ENCODE data around the gene RAPH1.
"Not testable (repeated sequence)": the region's sequence is repeated elsewhere in the genome, so short reads cannot be mapped to it uniquely, and the experiment has no call there.

Gene RAPH1

GRCh38 chr2:203431391-203432185 is 103.5 kb downstream of the RAPH1 start:
- Histone ChIP-seq H3K4me3 (ENCODE audit: low read length) (no peak overlapping the region), H3K27ac (ENCODE audit: low read length) (no peak overlapping the region), H3K9ac (ENCODE audit: low read length) (no peak overlapping the region), H3K9me3 (replicated peaks; ENCODE audit: insufficient read depth, low read length) (no peaks in the 10 kb centered on the region), H4K20me1 (ENCODE audit: insufficient read depth, low read length) (no peaks in the 10 kb centered on the region), H3K9me2 (replicated peaks; ENCODE audit: insufficient read depth, low read length) (no peaks in the 10 kb centered on the region), H3K36me3 (replicated peaks; ENCODE audit: insufficient read depth, low read length) (no peaks in the 10 kb centered on the region), H3K4me1 (ENCODE audit: low read length) (peaks cover 11% of the 10 kb centered on the region), H3F3A (ENCODE audit: insufficient read depth, low read length) (no peaks in the 10 kb centered on the region), H2AFZ (ENCODE audit: low read length) (no peak overlapping the region), H3K4me2 (ENCODE audit: low read depth, low read length) (no peak overlapping the region), H3K27me3 (replicated peaks; ENCODE audit: insufficient read depth, low read length) (no peaks in the 10 kb centered on the region), H3K79me2 (ENCODE audit: low read length) (no peaks in the 10 kb centered on the region)
- no peak for TF ChIP-seq EZH2 (optimal IDR thresholded peaks at IDR 0.05; ENCODE audit: low read depth, low read length)
- TF ChIP-seq EZH2phosphoT487 (IDR thresholded peaks at IDR 0.05; ENCODE audit: low read length) = no peak
- no peak for TF ChIP-seq CTCF (IDR thresholded peaks at IDR 0.05; ENCODE audit: low read length)
- no peak for DNase-seq

GRCh38 chr2:203429643-203430042 is 105.5 kb downstream of the RAPH1 start:
- H3K36me3 ChIP-seq (replicated peaks; ENCODE audit: insufficient read depth, low read length) = not testable (repeated sequence)

GRCh38 chr2:203427061-203427460 is 108.0 kb downstream of the RAPH1 start:
- peaks cover under 1% of the 10 kb centered on the region for H3K4me1 ChIP-seq (ENCODE audit: low read length)
- DNase-seq = no peak
- no peak overlapping the region for H2AFZ ChIP-seq (ENCODE audit: low read length)
- H3K9ac ChIP-seq (ENCODE audit: low read length) = no peak overlapping the region
- H3K79me2 ChIP-seq (ENCODE audit: low read length) = no peaks in the 10 kb centered on the region
- H3K27me3 ChIP-seq (replicated peaks; ENCODE audit: insufficient read depth, low read length) = no peaks in the 10 kb centered on the region
- H4K20me1 ChIP-seq (ENCODE audit: insufficient read depth, low read length) = no peaks in the 10 kb centered on the region
- H3F3A ChIP-seq (ENCODE audit: insufficient read depth, low read length) = no peaks in the 10 kb centered on the region
- no peak overlapping the region for H3K4me3 ChIP-seq (ENCODE audit: low read length)
- no peaks in the 10 kb centered on the region for H3K36me3 ChIP-seq (replicated peaks; ENCODE audit: insufficient read depth, low read length)
- TF ChIP-seq EZH2phosphoT487 (IDR thresholded peaks at IDR 0.05; ENCODE audit: low read length) = no peak
- no peak for TF ChIP-seq EZH2 (optimal IDR thresholded peaks at IDR 0.05; ENCODE audit: low read depth, low read length)
- no peak for TF ChIP-seq CTCF (IDR thresholded peaks at IDR 0.05; ENCODE audit: low read length)
- no peaks in the 10 kb centered on the region for H3K9me2 ChIP-seq (replicated peaks; ENCODE audit: insufficient read depth, low read length)
- H3K4me2 ChIP-seq (ENCODE audit: low read depth, low read length) = no peak overlapping the region
- no peaks in the 10 kb centered on the region for H3K9me3 ChIP-seq (replicated peaks; ENCODE audit: insufficient read depth, low read length)
- no peak overlapping the region for H3K27ac ChIP-seq (ENCODE audit: low read length)

More at GRCh38 chr2:203429643-203430042, 105.5 kb downstream of the RAPH1 start:
- not testable (repeated sequence) for H3K4me2 ChIP-seq (ENCODE audit: low read depth, low read length); H3K9me3 ChIP-seq (replicated peaks; ENCODE audit: insufficient read depth, low read length); H3K27ac ChIP-seq (ENCODE audit: low read length); H4K20me1 ChIP-seq (ENCODE audit: insufficient read depth, low read length); DNase-seq; H2AFZ ChIP-seq (ENCODE audit: low read length); H3K9ac ChIP-seq (ENCODE audit: low read length); H3K79me2 ChIP-seq (ENCODE audit: low read length); H3K9me2 ChIP-seq (replicated peaks; ENCODE audit: insufficient read depth, low read length); H3K4me3 ChIP-seq (ENCODE audit: low read length); H3K27me3 ChIP-seq (replicated peaks; ENCODE audit: insufficient read depth, low read length); H3F3A ChIP-seq (ENCODE audit: insufficient read depth, low read length)
- peaks cover 11% of the 10 kb centered on the region for H3K4me1 ChIP-seq (ENCODE audit: low read length)

- Histone ChIP-seq H3K27me3 (replicated peaks; ENCODE audit: insufficient read depth, low read length) (no peaks in the 10 kb centered on the region), H3K79me2 (ENCODE audit: low read length) (no peaks in the 10 kb centered on the region), H4K20me1 (ENCODE audit: insufficient read depth, low read length) (no peaks in the 10 kb centered on the region), H3K9ac (ENCODE audit: low read length) (no peak overlapping the region), H3K4me2 (ENCODE audit: low read depth, low read length) (no peak overlapping the region), H3K9me2 (replicated peaks; ENCODE audit: insufficient read depth, low read length) (no peaks in the 10 kb centered on the region), H2AFZ (ENCODE audit: low read length) (no peak overlapping the region), H3K36me3 (replicated peaks; ENCODE audit: insufficient read depth, low read length) (peaks cover 10% of the 10 kb centered on the region), H3K4me1 (ENCODE audit: low read length) (peaks cover 2% of the 10 kb centered on the region; the same call in 1 of the 2 replicates), H3K27ac (ENCODE audit: low read length) (no peak overlapping the region), H3K4me3 (ENCODE audit: low read length) (no peak overlapping the region), H3K9me3 (replicated peaks; ENCODE audit: insufficient read depth, low read length) (no peaks in the 10 kb centered on the region), H3F3A (ENCODE audit: insufficient read depth, low read length) (no peaks in the 10 kb centered on the region)
- no peak for DNase-seq
- no peak for TF ChIP-seq EZH2phosphoT487 (IDR thresholded peaks at IDR 0.05; ENCODE audit: low read length)
- TF ChIP-seq CTCF (IDR thresholded peaks at IDR 0.05; ENCODE audit: low read length) = no peak
- TF ChIP-seq EZH2 (optimal IDR thresholded peaks at IDR 0.05; ENCODE audit: low read depth, low read length) = no peak
Observed at GRCh38 chr2:203418271-203418670, 116.8 kb downstream of the RAPH1 start.

Measured in MM.1S (cell line).